Activated T-cell treated with anti-CD3 and anti-CD28 coated beads for 24 hours (primary cell): ENCODE results near the gene VSIG8.
A peak's percentile ranks its signal among the peaks of the same experiment; 100 is the strongest.
"Not testable (repeated sequence)": the region's sequence is repeated elsewhere in the genome, so short reads cannot be mapped to it uniquely, and the experiment has no call there.

Experiments used
- DNase-seq: peaks from one replicate; pipeline ENCODE4 v3.0.0-alpha.2; 2020; ENCODE audit warnings: low read depth

Gene VSIG8, protein sequence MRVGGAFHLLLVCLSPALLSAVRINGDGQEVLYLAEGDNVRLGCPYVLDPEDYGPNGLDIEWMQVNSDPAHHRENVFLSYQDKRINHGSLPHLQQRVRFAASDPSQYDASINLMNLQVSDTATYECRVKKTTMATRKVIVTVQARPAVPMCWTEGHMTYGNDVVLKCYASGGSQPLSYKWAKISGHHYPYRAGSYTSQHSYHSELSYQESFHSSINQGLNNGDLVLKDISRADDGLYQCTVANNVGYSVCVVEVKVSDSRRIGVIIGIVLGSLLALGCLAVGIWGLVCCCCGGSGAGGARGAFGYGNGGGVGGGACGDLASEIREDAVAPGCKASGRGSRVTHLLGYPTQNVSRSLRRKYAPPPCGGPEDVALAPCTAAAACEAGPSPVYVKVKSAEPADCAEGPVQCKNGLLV

GRCh38 chr1:159862557-159862956 lies at the start of gene VSIG8:
Gene VSIG8, minus strand, starts transcription at chr1:159862657. Its CDS starts 136 bp downstream, at chr1:159862521.
- DNase-seq = no peak

DNA sequence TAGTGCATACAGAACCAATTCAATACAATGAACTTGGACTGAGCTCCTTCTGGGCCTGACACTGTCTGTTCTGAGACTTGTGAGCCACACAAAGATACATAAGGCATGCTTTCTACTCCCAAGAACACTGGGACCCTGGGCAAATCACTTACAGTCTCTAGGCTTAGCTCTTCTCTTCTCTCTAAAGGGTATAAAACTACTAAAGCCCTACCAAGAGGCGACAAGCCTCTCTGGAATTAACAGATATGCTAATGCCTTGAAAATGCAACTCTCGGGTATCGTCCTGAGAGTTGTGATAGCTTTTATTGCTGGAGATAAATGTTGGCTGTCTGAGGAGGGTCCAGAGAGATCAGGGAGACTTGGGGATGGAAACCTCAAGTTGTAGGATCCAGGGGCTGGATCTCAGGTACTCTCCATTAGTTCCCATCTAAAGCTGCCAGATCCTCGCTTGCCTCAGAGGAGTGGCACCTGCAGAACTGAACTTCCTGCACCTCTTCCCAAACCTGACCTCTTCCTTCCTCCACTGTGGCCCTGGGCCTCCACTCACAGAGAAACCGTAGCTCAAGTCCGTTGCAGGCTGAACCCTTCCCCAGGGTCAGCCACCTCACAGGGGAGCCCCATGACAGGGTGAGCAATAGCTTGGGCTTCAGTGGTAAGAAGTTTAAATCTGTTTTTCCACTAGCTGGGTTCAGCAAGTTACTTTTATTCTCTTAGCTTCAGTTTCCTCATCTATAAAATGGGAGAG lies 49.0 kb upstream of the VSIG8 start:
- DNase-seq = no peak

GRCh38 chr1:159908031-159908940 lies 45.8 kb upstream of the VSIG8 start:
- DNase-seq = no peak

- DNase-seq = no peak
Observed at GRCh38 chr1:159906960-159907359, 44.5 kb upstream of the VSIG8 start.

GRCh38 chr1:159904036-159904435 lies 41.6 kb upstream of the VSIG8 start:
- not testable (repeated sequence) for DNase-seq

GRCh38 chr1:159902541-159902940 lies 40.1 kb upstream of the VSIG8 start:
- no peak for DNase-seq

GRCh38 chr1:159900755-159901360 lies 38.4 kb upstream of the VSIG8 start:
- DNase-seq = no peak

DNA sequence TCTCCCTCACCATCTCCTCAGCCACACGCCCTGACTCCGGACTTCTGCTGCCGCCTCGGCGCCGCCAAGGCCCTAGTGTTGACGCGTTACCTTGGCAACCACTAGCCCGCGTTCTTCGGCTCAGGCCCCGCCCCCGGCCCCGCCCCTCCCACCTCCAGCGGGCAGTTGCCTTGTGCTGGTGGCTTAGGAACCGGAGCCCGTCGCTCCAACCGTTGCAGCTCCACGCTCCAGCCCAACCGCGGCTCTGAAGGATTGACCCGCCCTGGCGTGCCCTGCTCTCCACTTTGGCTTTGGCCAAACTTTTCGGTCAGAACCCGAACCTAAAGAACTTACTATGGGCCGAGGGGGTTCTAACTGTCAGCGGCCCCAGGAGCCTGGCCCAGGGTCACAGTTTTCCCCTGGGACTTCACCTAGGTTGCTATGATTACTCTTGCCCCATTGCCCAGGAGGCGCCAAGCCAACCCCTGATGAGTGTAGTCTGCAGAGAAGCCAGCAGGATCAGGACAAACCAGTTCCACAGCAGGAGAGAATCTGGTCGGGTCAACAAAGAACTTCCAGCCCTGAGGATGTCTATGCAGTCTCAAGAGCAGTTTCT lies 37.7 kb upstream of the VSIG8 start, which contains the start of gene CFAP45:
Gene CFAP45 (minus strand): TSS at position 80 of the 595 bp plus-strand sequence. CDS start 67 bp downstream, at position 13.
- no peak for DNase-seq

GRCh38 chr1:159899634-159900033 lies 37.2 kb upstream of the VSIG8 start:
- not testable (repeated sequence) for DNase-seq

DNA sequence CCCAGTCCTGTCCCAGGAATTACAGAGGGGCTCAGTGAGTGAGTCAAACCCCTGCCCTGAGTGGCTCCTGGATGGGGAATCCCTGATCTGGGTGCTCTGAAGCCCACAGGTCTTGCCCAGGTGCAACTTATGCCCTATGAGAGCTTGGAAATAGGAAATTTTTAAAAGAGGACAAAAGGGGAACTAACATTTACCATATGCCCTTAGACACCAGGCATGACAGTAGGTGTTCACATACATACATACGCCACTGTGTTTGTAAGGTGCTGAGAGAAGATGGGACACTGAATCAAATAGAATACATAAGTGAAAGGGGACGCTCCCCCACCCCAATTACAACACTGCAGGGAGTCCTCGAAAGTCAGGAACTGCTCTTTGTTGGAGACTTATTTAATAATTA lies 36.1 kb upstream of the VSIG8 start:
- no peak for DNase-seq

- no peak for DNase-seq
Observed at GRCh38 chr1:159897962-159898361, 35.5 kb upstream of the VSIG8 start.

GRCh38 chr1:159896546-159896930 lies 34.1 kb upstream of the VSIG8 start:
- DNase-seq = no peak

DNA sequence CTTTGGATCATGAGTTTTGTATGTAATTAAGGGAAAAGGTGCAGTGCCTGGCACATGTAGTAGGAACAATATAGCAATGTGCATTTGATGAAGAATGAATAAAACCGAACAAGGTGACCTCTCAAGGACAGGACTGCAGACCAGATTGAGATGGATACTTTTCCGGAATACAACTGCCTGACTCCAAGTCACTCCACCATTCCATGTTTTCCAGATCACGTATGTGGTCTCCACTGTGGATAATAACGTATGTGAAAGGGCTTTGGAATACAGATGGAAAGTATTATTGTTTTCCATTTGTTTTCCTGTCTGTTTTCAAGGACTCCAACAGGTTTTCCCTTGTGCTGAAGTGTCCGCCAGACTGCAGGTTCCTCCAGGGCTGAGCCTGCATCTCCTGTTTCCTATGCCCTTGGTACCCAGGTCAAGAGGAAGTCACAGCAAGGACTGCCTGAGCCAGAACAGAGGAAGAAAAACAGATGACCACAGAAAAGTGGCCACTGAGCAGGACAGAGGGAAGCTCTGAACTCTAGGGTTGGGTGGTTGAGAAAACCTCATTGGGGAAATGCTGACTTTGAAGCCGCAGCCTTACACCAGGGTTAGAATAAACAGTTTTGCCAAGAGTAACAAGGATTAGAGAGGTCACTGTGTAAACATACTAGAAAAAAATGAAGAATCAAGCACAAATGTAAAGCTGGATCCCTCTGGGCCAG lies 33.5 kb upstream of the VSIG8 start:
- DNase-seq = no peak

- no peak for DNase-seq
Observed at GRCh38 chr1:159895286-159895685, 32.8 kb upstream of the VSIG8 start.

- no peak for DNase-seq
Observed at GRCh38 chr1:159892944-159893343, 30.5 kb upstream of the VSIG8 start.

DNA sequence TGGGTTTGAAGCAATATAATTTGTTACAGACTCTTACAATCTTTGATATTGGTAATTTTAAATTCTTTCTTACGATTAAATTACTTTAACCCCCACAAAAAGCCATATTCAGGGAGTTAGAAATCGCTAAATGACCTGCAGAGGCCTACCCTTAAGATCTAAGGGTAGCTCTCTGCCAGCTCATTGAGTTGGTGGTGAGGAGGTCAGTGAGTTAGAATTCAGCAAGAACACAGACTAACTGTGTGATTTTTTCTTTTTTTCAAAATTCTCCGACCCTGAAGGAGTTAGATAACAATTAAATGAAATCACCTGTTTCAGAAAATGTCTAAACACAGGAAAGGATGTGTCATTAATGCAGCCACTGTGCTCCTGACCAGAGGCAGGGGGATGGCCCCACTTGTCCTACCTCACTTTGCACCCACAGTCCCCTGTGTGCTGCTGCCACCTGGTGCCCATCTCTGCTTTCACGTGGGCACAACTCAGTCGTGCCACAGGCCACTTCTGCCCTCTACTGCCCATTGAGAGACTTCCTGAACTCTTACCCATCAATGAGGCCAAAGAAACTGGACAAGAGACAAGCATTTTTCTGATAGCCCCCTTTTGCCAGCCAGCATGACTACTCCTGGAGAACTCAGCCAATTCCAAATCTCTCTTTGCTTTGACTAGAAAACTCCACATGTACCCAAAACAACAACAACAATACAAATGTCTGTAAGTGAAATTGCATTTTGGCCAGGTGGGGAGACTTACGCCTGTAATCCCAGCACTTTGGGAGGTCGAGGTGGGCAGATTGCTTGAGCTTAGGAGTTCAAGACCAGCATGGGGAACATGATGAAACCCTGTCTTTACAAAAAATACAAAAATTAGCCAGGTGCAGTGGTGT lies 29.1 kb upstream of the VSIG8 start:
- peak; percentile 67 for DNase-seq

DNA sequence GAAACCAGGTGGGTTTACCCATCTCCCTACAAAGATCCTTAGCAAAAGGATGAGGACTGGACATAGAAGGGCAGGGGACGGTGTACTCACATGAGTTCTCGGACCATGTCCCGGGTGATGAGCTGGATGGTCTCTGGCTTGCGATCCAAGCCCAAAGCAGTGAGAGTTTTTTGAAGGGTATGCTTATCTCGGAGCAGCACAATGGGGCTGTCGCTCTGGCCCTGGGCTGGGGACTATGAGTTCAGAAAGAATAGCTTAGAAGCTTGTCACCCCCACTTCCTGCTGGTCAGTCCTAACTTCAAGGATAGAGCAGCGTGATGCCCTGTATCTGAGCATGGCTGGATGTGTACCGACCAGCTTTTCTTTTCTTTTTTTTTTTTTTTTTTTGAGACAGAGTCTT lies 27.9 kb upstream of the VSIG8 start:
- no peak for DNase-seq

DNA sequence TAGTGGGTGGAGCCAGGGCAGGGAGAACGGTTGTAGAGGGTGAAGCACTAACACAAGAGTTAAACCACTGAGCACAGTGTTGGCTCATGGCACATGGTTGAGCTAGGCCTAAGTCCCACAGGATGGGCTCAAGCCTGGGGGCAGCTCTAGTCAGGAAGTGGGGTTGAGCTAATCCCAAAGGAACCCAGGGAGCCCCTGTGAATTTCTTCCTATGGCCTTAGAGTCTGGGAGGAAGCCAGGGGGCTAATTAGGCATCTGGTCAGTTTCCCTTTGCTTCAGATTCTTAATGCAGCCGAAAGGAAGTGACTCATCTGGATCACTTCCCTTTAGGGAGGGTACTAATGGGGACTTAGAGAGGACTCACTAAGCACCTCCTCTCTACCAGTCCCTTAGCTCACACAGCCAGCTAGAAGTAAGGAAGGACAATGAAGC lies 27.4 kb upstream of the VSIG8 start:
- no peak for DNase-seq

GRCh38 chr1:159889202-159889601 lies 26.7 kb upstream of the VSIG8 start:
- no peak for DNase-seq

DNA sequence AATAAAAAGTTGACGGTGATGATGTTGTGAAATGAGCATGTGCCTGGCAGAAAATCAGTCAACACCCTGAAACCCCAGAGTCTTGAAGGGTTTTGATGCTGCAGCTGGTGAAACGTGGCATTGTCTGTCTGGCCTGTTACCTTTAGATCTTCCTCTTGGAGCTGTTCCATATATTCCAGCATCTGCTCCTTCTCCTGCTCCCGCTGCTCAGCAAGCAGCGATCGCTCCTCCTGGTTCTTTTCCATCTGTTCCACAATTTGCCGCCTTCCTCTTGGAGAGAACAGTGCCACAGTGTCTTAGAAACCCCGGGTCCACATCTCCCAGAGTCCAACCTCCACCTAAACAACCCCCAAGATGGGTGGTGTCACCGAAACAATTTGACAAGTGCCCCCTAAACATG lies 21.8 kb upstream of the VSIG8 start:
- no peak for DNase-seq
